ENCODE results near the gene DCN. TPM values are rescaled to one million over a fixed set of nuclear protein-coding genes. Genes with fewer than 3 reads are reported as not detected.

Gene DCN
- total RNA-seq = 1,000 to 10,000 TPM in 1 of 4 donors, 100 to 1,000 TPM in 1, 10 to 100 TPM in 2; 50.1 to 1,296 (median 333) TPM

- Histone ChIP-seq H3K4me3 (peak within 1 kb of the TSS; percentile 6 to 62 (median 42)), H3K36me3 (no peaks in the 10 kb centered on the region), H3K4me1 (peaks cover 0 to 15% (median 0%) of the 10 kb centered on the region in 3 donors), H3K9me3 (no peaks in the 10 kb centered on the region), H3K27ac (peak within 1 kb of the TSS; percentile 29 to 85 (median 75)), H3K27me3 (no peaks in the 10 kb centered on the region)
- intact Hi-C loops (cut with DNase I) = no loop called here
- no peak for DNase-seq
- TF ChIP-seq CTCF (IDR thresholded peaks at IDR 0.05) (no peak), POLR2A (IDR thresholded peaks at IDR 0.05) (no peak)
- 28 to 42% methylated on average over 4 of the region's 4 CpGs for WGBS, 2 donors
Measured at GRCh38 chr12:91182636-91183455, at the start of gene DCN. DCN (minus strand) TSS chr12:91182817; CDS start chr12:91178552, 4,265 bp downstream.

- no peak for DNase-seq
- Histone ChIP-seq H3K36me3 (no peaks in the 10 kb centered on the region), H3K9me3 (no peaks in the 10 kb centered on the region), H3K4me1 (no peaks in the 10 kb centered on the region), H3K4me3 (no peak overlapping the region), H3K27me3 (no peaks in the 10 kb centered on the region), H3K27ac (no peak overlapping the region)
- no peak for TF ChIP-seq CTCF (IDR thresholded peaks at IDR 0.05)
- TF ChIP-seq POLR2A (IDR thresholded peaks at IDR 0.05) = no peak
- intact Hi-C loops (cut with DNase I) = no loop called here
Measured at GRCh38 chr12:91230841-91231240, 48.2 kb upstream of the DCN start.

GRCh38 chr12:91226951-91227350, 44.3 kb upstream of the DCN start:
- WGBS, 2 donors = 65 to 73% methylated on average over 1 of the region's 1 CpG
- DNase-seq = no peak
- Histone ChIP-seq H3K9me3 (no peaks in the 10 kb centered on the region), H3K4me3 (no peak overlapping the region), H3K36me3 (no peaks in the 10 kb centered on the region), H3K27me3 (no peaks in the 10 kb centered on the region), H3K4me1 (peaks cover 0 to 11% (median 0%) of the 10 kb centered on the region in 3 donors), H3K27ac (no peak overlapping the region)
- intact Hi-C loops (cut with DNase I) = no loop called here
- TF ChIP-seq POLR2A (IDR thresholded peaks at IDR 0.05) = no peak
- TF ChIP-seq CTCF (IDR thresholded peaks at IDR 0.05) = no peak

- no peaks in the 10 kb centered on the region for H3K27me3 ChIP-seq
- H3K4me1 ChIP-seq = peaks cover 0 to 11% (median 0%) of the 10 kb centered on the region in 3 donors
- no peaks in the 10 kb centered on the region for H3K36me3 ChIP-seq
- intact Hi-C loops (cut with DNase I) = no loop called here
- DNase-seq = no peak
- WGBS, 2 donors = 76 to 94% methylated on average over 1 of the region's 1 CpG
- no peaks in the 10 kb centered on the region for H3K9me3 ChIP-seq
- TF ChIP-seq POLR2A (IDR thresholded peaks at IDR 0.05) (no peak), CTCF (IDR thresholded peaks at IDR 0.05) (no peak)
- peak overlapping the region in 1 of 4 donors; percentile 38 for H3K27ac ChIP-seq
- H3K4me3 ChIP-seq = no peak overlapping the region
Measured at GRCh38 chr12:91225316-91225715, 42.7 kb upstream of the DCN start.

- intact Hi-C loops (cut with DNase I) = no loop called here
- H3K4me3 ChIP-seq = no peak overlapping the region
- DNase-seq = no peak
- H3K27me3 ChIP-seq = no peaks in the 10 kb centered on the region
- peaks cover 0 to 17% (median 0%) of the 10 kb centered on the region in 3 donors for H3K4me1 ChIP-seq
- TF ChIP-seq CTCF (IDR thresholded peaks at IDR 0.05) = no peak
- no peak for TF ChIP-seq POLR2A (IDR thresholded peaks at IDR 0.05)
- H3K27ac ChIP-seq = peak overlapping the region in 1 of 4 donors; percentile 30
- no peaks in the 10 kb centered on the region for H3K9me3 ChIP-seq
- H3K36me3 ChIP-seq = no peaks in the 10 kb centered on the region
- WGBS, 2 donors = 75 to 90% methylated on average over 1 of the region's 1 CpG
Measured at GRCh38 chr12:91224401-91224800, 41.8 kb upstream of the DCN start.
